GM12865 (cell line): ENCODE measurements around the gene CC2D2B.

Experiments
- DNase-seq: peaks from one replicate; pipeline ENCODE4 v3.0.0; 2010; ENCODE audit warnings: low read depth
- H3K4me3 ChIP-seq: 2 replicates; pipeline ENCODE4 v1.5.1; 2011; ENCODE audit warnings: mild to moderate bottlenecking, low read depth, low read length, control low read depth
- TF ChIP-seq, protein P1 (sequence below): IDR thresholded peaks from 2 replicates; pipeline ENCODE4 v1.5.1; 2011; ENCODE audit warnings: low read length, control low read depth, low read depth, inconsistent platforms; ENCODE audit not compliant: insufficient read depth; ENCODE audit errors: missing control alignments

Gene CC2D2B

DNA sequence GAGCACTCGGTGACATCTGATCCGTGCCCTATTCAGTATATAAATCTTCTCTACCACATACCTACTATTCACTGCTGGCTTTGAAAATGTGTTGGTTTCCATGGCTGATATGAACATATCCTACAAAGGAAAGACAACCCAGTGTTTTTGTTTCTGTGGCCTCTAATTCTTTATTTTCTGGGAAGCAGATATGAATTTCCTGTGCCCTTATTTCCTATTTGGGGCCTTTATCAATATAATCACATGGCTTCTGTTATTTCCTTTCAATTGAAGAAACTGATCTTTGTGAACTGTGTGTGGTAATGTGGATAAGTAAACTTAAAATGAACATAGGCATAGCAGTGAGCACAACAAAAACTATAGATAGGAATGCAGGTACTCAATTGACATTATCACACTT, 146.2 kb downstream of the CC2D2B start:
- DNase-seq, result no peak
- no peak overlapping the region for H3K4me3 ChIP-seq
- TF ChIP-seq, protein P1, sequence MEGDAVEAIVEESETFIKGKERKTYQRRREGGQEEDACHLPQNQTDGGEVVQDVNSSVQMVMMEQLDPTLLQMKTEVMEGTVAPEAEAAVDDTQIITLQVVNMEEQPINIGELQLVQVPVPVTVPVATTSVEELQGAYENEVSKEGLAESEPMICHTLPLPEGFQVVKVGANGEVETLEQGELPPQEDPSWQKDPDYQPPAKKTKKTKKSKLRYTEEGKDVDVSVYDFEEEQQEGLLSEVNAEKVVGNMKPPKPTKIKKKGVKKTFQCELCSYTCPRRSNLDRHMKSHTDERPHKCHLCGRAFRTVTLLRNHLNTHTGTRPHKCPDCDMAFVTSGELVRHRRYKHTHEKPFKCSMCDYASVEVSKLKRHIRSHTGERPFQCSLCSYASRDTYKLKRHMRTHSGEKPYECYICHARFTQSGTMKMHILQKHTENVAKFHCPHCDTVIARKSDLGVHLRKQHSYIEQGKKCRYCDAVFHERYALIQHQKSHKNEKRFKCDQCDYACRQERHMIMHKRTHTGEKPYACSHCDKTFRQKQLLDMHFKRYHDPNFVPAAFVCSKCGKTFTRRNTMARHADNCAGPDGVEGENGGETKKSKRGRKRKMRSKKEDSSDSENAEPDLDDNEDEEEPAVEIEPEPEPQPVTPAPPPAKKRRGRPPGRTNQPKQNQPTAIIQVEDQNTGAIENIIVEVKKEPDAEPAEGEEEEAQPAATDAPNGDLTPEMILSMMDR, result no peak

DNA sequence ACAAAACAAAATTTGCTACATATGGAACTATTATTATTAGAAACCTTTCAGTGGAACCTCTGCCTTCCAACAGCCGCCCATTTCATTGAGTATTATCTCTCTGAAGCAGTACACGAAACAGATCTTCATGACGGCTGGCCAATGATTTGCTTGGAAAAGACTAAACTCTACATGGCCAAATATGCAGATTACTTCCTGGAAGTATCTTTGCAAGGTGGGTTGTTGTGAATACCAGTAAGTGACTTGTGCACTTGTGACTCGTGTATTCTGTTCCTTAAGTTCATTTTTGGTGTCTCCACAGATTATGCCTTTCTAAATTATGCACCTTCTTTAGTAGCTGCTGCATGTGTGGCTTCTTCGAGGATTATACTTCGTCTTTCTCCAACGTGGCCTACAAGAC, 149.0 kb downstream of the CC2D2B start:
- H3K4me3 ChIP-seq, result no peak overlapping the region
- TF ChIP-seq, protein P1, result no peak
- DNase-seq, result no peak

DNA sequence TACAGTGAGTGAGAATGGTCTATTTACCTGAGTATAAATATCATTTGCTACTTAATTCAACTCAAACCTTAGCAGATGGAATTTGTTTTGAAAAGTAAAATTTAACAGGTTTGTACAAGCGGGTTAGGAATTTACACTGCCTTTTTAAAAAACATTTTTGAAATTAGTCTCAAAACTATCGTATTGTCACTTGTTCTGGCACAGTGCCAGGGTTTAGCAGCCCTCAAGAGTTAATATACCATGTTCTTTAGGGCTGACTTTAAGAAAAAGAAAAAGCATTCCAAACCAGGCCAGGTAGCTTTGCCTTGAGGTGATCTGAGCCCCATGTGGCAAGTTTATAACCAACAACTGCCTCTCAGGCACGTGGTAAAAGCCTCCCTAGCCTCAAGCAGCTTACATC, 153.5 kb downstream of the CC2D2B start:
- TF ChIP-seq, protein P1, result no peak
- no peak for DNase-seq

DNA sequence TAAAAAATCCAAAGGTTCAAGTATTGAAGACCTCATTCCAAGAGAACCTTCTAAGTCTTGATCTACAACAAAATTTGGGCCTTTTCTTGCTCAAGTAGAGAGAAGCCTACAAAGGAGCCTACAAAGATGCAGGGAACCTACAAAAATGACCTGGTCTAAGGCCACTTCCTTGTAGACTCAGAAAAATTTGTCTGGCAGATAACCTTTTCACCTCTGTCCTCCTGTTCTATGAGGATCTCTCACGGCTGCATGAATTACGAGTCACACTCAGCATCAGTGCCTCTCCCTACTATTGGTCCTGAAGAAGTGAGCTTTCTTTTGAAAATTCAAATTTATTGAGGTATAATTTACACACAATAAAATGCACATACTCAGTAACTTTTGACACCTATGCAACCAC, 164.9 kb downstream of the CC2D2B start:
- TF ChIP-seq, protein P1, result no peak
- no peak for DNase-seq
- H3K4me3 ChIP-seq, result no peak overlapping the region

More for the DNA sequence above, 153.5 kb downstream of the CC2D2B start:
- H3K4me3 ChIP-seq, result no peak overlapping the region

DNA sequence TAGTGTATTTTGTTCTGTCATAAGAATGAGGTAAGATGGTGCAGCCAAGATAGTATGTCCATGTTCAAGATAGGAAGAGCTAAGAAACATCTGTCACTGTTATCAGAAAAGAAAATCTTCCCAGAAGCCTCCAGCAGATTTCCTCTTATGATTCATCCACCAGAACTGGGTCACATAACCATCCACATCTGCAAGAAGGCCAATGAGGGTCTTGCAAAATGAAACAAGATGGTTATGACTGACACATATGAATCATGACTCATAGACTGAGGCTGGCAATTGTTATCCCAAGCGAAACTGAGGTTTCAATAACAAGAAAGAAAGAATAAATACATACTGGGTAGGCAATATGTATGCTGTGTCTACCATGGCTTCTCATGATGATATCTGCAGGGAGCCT, 165.9 kb downstream of the CC2D2B start:
- DNase-seq, result peak; percentile 39
- H3K4me3 ChIP-seq, result no peak overlapping the region
- TF ChIP-seq, protein P1, result no peak

DNA sequence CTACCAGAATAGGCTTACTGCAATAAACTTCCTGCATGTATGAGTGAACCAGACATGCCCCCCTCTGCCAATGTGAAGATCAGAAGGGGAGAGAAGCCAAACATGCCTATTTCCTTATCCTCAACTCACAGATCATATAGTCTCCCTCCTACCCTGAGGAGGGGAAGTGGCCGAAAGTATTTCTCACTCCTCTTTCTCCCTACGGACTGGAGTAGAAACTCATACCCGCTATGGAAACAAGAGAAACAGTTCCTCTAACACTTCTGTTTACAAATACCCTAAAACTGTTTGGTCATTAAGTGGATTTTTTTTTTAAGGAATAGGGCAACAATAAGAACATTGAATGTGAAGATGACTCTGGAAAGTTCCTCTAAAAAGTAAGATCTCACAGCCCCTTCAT, 167.0 kb downstream of the CC2D2B start:
- DNase-seq, result no peak
- TF ChIP-seq, protein P1, result no peak
- H3K4me3 ChIP-seq, result no peak overlapping the region

DNA sequence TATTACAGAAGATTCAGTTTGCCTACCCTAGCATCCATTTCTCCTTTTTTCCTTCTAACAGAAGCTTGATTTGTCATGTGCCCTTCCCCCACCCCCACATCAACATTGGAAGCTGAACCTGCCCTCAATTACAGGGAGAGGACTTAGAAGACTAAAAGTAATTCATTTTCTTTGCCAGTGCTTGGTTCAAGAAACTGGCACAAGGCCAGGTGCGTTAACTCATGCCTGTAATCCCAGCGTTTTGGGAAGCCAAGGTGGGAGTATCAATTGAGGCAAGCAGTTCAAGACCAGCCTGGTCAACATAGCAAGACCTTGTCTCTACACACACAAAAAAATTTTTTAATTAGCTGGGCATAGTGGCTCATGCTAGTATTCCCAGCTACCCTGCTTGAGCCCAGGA, 168.2 kb downstream of the CC2D2B start:
- no peak for DNase-seq
- no peak overlapping the region for H3K4me3 ChIP-seq
- TF ChIP-seq, protein P1, result no peak
